Endometrial microvascular endothelial cells (primary cell): ENCODE data around the gene RHOF. TPM values are rescaled to one million over a fixed set of nuclear protein-coding genes. Genes with fewer than 3 reads are reported as not detected.
"Not testable (repeated sequence)": the region's sequence is repeated elsewhere in the genome, so short reads cannot be mapped to it uniquely, and the experiment has no call there.

Experiments used
- in situ Hi-C: cut with HindIII; loops from 2 replicates; pipeline ENCODE4 v1.10.0; 2017; ENCODE audit warnings: low sequenced_read_pairs, low pct_unique_long_range_greater_than_20kb; ENCODE audit errors: inconsistent ontology term
- total RNA-seq: library from RNA; depleted of rRNA; stranded (reverse); fragments of >200 nt; gene quantifications from one replicate; pipeline ENCODE4 v1.2.3, GENCODE V29; 2015; ENCODE audit errors: inconsistent ontology term

Gene RHOF
- total RNA-seq, 1 donor from 2014 or later: 14.6 TPM

DNA sequence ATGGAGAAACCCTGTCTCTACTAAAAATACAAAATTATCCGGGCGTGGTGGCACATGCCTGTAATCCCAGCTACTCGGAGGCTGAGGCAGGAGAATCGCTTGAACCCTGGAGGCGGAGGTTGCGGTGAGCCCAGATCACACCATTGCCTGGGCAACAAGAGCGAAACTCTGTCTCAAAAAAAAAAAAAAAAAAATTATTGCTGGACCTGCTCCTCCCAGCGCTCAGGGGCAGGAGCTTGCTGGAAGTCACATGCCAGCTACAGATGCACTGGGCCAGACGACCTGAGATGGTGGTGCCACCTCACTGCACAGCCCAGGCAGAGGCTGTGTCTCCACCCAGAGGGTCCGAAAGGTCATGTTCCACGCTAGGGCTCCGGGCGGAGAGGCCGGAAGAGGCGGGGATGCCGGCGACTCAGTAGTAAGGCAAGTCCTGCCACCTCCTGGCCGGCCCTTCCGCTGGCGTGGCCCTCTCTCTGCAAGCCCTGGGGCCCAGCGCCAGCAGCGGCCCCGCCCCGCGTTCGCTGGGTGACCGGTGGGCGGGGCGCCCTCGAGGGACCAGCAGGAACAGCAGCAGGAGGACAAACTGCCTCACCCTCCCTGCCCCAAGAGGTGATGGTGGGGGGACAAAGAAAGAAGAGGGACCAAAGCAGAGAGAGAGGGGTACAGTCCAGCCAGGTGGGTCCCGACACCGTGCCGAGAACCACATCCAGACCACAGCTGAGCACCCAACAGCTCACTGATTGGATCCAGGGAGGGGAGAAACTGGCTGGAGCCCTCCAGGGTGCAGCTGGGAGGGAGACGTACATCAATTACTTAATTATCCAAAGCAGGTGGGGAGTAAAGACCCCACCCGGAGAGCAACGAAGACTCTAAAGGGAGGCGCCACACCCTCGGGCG is 3.6 kb upstream of the RHOF start:
- in situ Hi-C loops: no loop called here

DNA sequence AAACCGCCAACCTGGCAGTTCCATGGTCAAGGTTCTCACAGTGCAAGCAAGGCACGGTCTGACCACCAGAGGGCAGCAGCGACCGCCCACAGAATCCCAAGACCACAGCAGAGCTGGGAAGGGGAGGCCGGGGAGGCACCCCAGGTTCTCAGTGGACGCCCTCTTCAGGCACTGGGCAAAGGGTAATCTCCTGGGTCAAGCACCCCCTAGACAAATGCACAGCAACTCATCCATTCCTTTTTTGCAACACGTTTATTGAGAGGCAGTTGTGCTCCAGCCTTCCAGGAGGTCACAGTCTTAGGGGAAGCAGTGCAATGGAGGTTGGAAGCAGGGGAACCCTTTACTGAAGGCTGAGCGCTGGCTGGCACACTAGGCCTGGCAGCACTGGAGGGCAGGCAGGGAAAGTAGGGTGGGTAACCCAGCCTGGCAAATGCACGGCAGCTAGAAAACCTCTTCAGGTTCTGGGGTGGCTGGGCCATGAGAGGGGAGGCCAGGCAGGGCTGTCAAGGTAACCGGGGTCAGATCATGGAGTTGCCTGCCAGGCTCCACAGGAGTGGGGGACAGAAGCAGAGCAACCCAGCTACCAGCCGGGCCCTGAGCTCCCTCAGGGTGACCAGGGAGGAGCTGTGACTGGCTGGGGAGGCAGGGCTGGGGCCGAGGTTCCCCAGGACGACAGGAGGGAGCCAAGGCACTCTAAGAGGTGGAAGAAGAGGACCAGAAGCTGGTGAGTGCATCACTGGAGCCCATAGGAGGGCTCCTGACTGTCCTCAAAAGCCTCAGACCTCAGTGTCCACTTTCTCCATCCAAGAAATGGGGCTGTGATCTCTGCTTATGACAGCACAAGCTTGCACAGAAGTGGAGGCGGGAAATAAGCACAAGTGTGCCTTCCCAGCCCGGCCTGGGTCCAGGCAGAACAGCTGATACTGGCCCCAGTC is 1.8 kb upstream of the RHOF start:
- in situ Hi-C loops: no loop called here

- in situ Hi-C loops: no loop called here
Observed at GRCh38 chr12:121794534-121795033, 1.1 kb upstream of the RHOF start.

DNA sequence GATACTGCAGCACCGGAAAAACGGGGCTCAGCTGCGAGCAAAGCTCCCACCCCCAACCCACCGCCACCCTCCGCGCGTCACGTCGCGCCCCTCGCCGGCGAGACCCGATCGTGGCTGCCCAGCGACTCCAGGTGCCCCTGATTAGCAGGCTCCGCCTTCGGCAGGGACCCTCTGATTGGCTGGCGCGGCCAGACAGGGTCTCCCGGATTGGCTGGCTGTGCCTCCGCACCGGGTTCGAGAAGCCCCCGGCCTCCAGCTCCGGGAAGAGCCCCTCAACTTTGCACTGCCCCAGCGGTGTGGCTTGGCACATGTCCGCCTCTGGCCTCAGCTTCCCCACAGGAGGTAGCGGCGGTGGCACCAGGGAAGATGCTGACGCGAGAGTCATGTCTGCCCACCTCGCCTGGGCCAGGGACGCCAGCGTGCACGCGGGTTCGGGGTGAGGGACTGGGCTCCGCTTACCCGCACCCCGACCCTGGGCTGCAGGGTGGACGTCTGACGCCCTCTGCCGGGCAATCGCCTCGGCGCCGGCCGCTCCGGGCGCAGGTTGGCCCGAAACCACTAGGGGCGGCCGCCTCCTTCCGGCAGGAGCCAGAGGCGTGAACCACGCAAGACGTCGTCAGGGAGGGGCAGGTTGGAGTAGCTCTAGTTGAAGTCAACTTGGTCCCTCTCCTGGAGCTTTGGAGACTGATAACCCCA is 498 bp upstream of the RHOF start:
- in situ Hi-C loops: no loop called here

GRCh38 chr12:121792607-121793439 is 665 bp downstream of the RHOF start:
- in situ Hi-C loops: no loop called here

DNA sequence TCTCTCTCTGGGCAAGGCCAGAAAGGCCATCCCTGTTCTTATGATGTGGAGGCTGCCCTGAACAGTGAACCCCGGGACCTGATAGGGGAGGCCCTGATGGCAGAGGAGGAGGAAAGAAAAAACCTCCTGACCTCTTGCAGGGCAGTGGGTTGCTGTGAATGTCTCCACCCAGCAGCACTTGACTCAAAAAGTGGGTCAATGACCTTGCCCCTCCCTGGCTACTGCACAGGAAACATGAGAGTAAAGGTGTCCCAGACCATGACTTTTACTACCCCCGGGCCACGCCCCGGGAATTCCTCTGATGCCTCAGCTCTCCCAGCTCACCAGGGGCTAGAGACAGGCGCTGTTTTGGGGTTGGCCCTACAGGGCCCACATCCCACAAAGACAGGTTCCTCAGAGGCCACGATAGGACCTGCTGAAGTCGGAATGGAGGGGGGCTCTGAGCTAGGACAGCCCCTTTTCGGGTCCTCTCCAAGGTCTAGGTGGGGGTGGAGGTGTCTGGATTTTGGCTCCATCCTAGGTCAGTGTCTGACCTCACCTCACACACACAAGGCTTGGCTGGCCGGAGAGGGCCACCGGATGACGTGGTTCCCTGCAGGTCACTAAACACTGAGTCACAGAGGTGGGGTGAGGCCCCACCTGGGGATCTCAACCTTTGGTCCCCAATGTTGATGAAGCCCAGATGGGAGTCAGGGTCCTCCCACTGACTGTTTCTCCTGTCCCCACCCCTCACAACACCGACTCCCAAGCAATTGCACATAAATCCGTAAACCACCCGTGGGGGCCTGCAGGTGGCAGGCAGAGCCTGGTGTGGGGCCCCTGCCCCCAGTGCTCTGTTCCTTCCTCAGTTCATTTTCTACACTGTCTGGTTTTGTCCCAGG is 1.6 kb downstream of the RHOF start:
- in situ Hi-C loops: no loop called here

DNA sequence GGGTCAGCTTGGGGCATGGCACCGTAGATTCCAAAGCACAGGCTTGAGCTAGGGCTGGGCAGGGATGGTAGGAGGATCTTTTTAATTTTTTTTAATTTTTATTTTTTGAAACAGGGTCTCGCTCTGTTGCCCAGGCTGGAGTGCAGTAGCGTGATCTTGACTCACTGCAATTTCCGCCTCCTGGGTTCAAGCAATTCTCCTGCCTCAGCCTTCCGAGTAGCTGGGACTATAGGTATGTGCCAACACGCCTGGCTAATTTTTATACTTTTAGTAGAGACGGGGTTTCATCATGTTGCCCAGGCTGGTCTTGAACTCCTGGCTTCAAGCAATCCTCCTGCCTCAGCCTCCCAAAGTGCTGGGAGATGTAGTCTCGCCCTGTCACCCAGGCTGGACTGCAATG is 2.7 kb downstream of the RHOF start:
- in situ Hi-C loops: not testable (repeated sequence)

DNA sequence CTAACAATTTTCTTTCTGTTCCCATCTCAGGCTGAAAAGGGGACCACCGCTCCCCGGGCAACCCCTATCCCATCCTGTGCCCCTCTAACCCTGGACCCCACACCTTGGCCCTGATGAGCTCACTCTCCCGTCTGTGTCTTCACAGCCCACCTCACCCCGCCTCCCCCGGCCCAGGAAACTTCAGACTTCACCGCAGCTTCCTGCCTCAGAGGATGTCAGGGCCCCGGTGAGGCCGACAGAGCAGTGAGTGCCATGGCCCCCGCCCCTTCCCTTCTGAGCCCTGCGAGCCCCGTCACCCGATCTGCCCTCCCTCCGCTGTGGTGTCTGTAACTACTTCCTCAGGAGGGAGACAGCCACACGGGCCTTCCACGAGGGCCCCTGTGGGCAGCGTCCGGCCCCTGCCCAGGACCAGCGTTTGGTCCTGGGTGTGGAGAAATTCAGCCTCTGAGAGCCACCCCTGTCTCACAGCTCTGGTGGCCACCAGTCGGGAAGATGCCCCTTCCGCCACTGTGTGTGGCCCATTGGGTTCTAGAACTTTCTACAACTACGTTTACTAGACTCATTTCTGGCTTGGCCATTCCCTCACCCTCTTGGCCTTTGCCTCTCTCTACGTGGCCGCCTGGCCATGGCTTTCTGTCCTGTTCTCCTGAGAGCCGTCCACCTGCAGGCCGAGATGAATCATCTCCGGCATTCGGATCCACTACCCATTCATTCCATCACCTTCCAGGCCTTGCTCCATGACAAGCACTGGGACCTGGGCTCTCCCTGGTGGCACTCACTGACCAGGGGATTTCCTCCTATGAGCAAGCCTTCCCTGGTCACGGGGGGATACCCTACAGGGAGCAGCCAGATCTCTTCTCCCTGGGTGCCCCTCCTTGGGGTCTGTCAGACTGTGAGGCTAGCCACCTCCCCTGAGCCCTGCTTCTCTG is 3.4 kb downstream of the RHOF start:
- in situ Hi-C loops: no loop called here

DNA sequence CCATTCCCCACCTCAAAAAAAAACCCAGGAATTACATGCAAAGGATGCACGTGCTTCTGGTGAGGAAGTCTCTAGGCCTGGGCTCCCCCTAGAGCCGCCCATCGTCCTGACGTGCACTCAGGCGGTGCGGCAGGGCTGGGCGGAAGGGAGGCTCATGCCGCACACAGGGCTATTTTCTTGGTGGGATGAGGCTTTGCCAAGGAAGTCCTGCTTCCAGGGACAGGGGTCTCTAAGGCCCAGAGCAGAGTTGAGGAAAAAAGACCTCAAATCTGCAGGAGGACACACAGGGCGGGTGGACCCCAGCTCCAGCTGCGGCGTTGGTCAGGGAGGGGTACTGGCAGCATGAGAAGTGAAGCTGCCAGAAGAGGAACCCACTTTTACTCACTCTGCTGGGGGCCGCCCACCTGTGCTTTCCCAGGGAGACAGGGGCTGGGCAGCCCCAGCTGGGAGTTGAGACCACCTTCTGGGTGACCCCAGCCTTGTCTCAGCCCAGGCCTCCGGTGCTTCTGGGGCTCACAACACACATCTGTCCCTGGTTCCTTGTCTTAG is 4.2 kb downstream of the RHOF start:
- in situ Hi-C loops: no loop called here

DNA sequence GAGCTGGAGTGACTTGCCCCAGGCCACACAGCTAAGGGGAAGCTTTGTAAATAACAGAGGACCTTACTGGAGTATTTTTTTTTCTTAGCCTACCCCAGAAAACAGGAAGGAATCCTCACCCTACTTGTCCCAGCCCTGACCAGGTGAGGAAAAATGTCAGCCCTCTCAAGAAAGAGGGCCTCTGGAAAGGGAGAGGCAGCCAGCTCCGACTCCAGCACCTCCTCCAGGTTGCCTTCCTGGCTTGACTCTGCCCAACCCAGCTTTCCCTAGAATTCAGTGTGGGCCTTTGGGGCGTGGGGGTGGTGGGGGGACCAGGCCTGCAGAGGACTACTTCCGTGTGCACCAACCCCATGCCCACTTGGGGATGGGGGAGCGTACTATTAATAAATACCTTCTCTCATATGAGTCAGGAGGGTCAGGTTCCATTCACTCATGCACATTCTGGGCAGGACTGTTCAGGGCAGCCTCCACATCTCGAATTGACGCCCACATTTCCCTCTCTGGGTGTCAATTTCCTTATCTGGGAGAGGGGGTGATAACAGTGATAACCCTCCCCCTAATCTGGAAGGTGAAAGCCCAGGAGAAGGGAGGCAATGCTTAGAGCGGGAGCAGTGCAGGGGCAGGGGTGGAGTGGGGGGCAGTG is 5.2 kb downstream of the RHOF start:
- in situ Hi-C loops: no loop called here

DNA sequence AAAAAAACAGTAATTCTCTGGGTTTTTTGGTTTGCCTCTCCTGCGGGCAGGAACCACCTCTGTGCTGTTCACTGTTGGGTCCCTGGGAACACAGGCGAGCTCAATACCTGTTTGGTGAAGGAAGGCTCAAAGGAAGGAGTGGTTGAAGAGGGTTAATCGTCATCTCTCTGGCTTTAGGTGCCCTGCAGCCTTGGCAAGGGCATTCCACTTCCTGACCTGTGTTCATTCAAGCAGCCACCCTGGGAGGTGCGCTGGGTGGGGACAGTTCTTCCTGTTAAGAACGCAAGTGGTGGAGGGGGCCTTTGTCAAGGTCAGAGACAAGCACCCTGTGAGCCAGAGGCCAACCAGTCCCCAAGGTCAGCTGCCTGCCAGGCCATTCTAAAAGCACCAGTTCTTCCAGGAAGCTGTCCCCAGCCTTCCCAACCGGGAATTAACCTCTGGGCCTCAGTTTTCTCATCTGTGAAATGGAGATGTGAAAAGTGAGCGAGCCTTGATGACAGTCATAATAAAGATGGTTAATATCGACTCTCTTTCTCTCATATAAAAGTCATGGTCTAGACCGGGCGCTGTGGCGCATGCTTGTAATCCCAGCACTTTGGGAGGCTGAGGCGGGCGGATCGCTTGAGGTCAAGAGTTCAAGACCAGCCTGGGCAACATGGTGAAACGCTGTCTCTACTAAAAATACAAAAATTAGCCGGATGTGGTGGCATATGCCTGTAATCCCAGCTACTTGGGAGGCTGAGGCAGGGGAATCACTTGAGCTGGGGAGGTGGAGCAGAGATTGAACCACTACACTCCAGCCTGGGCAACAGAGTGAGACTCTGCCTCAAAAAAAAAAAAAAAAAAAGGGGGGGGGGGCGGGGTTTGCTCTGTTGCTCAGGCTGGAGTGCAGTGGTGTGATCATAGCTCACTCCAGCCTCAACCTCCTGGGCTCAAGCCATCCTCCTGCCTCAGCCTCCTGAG is 6.1 kb downstream of the RHOF start:
- in situ Hi-C loops: no loop called here

- in situ Hi-C loops: no loop called here
Observed at GRCh38 chr12:121786440-121786825, 7.1 kb downstream of the RHOF start.

GRCh38 chr12:121784460-121784859 is 9.0 kb downstream of the RHOF start:
- in situ Hi-C loops: no loop called here

GRCh38 chr12:121783766-121784165 is 9.7 kb downstream of the RHOF start:
- in situ Hi-C loops: no loop called here
